Activated CD8-positive, alpha-beta T cell treated with anti-CD3 and anti-CD28 coated beads for 36 hours (primary cell): Measurements from ENCODE around the gene VTI1B. TPM values are rescaled to one million over a fixed set of nuclear protein-coding genes. Genes with fewer than 3 reads are reported as not detected.

ENCODE experiments used
- ATAC-seq: fragments of 200-7000 bp; cut with Tn5 transposase; one replicate; pipeline ENCODE4 v1.10.0; 2021; ENCODE audit warnings: mild to moderate bottlenecking, moderate library complexity
- CTCF ChIA-PET: fragments of 350-600 bp; sonication (Branson Sonifier 250); formaldehyde crosslinking; loops from one replicate; lab custom pipeline; 2021; ENCODE audit warnings: antibody characterized with exemption; lab: Charles Lee
- POLR2A ChIA-PET: fragments of 350-600 bp; sonication (Branson Sonifier 250); formaldehyde crosslinking; loops from one replicate; lab custom pipeline; 2021; ENCODE audit warnings: antibody characterized with exemption; lab: Charles Lee
- DNase-seq: peaks from one replicate; pipeline ENCODE4 v3.0.0-alpha.2; 2020
- H3K27ac Mint-ChIP-seq: one replicate; pipeline ENCODE4 v1.8.0; 2021; ENCODE audit warnings: mild to moderate bottlenecking, mixed read lengths
- H3K27me3 Mint-ChIP-seq: one replicate; pipeline ENCODE4 v1.8.0; 2021; ENCODE audit warnings: mixed read lengths
- H3K36me3 Mint-ChIP-seq: one replicate; pipeline ENCODE4 v1.8.0; 2021; ENCODE audit warnings: low read depth, mixed read lengths
- H3K4me1 Mint-ChIP-seq: one replicate; pipeline ENCODE4 v1.8.0; 2021; ENCODE audit warnings: low read depth, mixed read lengths
- H3K4me3 Mint-ChIP-seq: one replicate; pipeline ENCODE4 v1.8.0; 2021; ENCODE audit warnings: mild to moderate bottlenecking, moderate library complexity, mixed read lengths
- H3K9me3 Mint-ChIP-seq: one replicate; pipeline ENCODE4 v1.8.0; 2021; ENCODE audit warnings: mixed read lengths
- intact Hi-C: fragments of 100-400 bp; cut with micrococcal nuclease; formaldehyde crosslinking; loops from one replicate; pipeline ENCODE4 v1.10.0; 2022
- total RNA-seq, 2 experiments: library from RNA; stranded (reverse); gene quantifications; one replicate each; pipeline ENCODE4 v1.2.3, GENCODE V29; 2021
- TF ChIP-seq, protein P1 (sequence below): fragments of 200-600 bp; IDR thresholded peaks from one replicate; pipeline ENCODE4 v1.8.0; 2022; ENCODE audit warnings: antibody characterized with exemption, mild to moderate bottlenecking

VTI1B gene
- total RNA-seq, 2 experiments from 2014 or later, result 57.3 to 59.7 TPM

DNA sequence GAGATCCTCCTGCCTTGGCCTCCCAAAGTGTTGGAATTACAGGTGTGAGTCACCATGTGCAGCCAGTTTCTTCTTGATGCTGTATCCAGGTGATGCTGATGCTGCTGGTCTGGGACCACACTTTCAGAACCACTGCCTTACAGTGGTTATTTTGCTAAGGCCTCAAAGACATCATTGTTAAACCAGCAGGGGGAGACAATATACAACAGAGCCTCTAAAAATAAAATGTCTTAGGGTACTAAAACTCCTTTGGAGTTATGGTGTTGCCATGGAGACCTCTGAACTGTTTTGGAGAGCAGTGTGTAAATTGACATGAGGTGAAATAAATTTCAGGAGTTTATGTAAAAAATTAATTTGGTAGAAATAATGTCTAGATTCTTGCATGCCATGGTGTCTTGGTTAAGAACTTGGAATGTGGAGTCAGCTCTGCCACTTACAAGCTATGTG, 55.8 kb downstream of the VTI1B start:
- peak; percentile 46 for ATAC-seq
- TF ChIP-seq, protein P1, sequence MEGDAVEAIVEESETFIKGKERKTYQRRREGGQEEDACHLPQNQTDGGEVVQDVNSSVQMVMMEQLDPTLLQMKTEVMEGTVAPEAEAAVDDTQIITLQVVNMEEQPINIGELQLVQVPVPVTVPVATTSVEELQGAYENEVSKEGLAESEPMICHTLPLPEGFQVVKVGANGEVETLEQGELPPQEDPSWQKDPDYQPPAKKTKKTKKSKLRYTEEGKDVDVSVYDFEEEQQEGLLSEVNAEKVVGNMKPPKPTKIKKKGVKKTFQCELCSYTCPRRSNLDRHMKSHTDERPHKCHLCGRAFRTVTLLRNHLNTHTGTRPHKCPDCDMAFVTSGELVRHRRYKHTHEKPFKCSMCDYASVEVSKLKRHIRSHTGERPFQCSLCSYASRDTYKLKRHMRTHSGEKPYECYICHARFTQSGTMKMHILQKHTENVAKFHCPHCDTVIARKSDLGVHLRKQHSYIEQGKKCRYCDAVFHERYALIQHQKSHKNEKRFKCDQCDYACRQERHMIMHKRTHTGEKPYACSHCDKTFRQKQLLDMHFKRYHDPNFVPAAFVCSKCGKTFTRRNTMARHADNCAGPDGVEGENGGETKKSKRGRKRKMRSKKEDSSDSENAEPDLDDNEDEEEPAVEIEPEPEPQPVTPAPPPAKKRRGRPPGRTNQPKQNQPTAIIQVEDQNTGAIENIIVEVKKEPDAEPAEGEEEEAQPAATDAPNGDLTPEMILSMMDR, result peak; percentile 74
- H3K9me3 Mint-ChIP-seq, result no peaks in the 10 kb centered on the region
- intact Hi-C loops, result loop anchor here (2.0 kb wide), 2 partner anchors 48 to 86 kb away; no protein-coding TSS in a partner anchor
- H3K27ac Mint-ChIP-seq, result peak overlapping the region; percentile 78
- POLR2A ChIA-PET, result interaction anchor here (0.7 kb wide), 1 partner anchor 83 kb away, joined by 3 read pairs; no protein-coding TSS in a partner anchor
- H3K36me3 Mint-ChIP-seq, result no peaks in the 10 kb centered on the region
- H3K4me1 Mint-ChIP-seq, result peaks cover 27% of the 10 kb centered on the region
- H3K27me3 Mint-ChIP-seq, result peaks cover 12% of the 10 kb centered on the region
- peak; percentile 34 for DNase-seq
- CTCF ChIA-PET, result interaction anchor here (0.6 to 3.3 kb wide), 44 partner anchors 9 to 328 kb away, joined by 3 to 119 read pairs (median 5); partner anchors contain the start of genes PIGH, PLEKHH1, RDH11 and RDH12
- H3K4me3 Mint-ChIP-seq, result peak overlapping the region; percentile 83

DNA sequence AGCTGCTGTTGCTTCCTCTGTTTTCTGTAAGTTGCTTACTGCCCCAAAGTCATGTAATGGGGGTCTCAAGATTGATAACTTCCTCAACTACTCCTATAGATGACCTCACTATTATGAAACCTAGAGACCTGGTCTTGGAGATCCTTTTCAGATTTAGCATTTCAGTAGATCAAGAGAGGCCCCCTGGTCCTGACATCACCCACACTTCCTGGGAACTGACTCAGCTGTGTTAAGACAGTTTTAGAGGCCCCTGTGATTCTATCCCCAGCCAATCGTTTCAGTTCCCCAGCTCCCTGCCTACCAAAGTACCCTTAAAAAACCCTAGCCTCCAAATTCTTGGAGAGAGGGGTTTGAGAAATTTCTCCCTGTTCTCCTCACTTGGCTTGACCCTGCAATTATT, 63.9 kb downstream of the VTI1B start:
- H3K36me3 Mint-ChIP-seq, result no peaks in the 10 kb centered on the region
- ATAC-seq, result peak; percentile 98
- intact Hi-C loops, result no loop called here

DNA sequence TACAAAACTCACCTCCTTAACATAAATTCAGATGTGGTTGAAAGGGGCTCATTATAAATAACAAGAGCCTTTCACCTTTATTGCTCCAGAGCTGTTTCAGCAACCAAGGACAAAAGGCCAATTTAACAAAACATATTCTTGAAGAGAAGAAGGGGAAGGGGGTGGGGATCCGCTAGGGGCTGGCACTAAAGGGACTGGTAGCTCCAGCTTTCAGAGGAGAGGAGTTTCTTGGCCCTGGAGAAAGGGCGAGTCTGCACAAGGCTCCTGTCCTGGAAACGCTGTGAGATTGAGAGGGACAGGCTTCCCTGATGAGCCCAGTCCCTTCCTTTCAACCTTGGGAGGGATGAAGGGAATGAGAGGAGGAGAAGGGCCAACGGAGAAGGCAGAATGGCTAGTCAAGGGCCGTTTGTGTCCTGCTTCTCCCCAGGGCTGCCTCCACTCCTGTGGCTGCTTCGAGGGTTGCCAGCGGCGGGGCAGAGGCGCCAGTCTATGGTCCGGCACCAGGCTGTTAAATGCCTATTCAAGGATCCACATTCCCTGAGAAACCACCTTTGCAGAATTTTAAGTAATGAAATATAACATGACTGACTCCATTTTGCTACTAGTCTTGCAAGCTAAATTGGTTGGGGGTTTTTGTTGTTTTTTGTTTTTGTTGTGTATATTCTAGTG, 64.7 kb downstream of the VTI1B start:
- intact Hi-C loops, result no loop called here
- H3K27ac Mint-ChIP-seq, result no peak overlapping the region
- H3K9me3 Mint-ChIP-seq, result no peaks in the 10 kb centered on the region
- H3K27me3 Mint-ChIP-seq, result peaks cover 3% of the 10 kb centered on the region
- H3K4me1 Mint-ChIP-seq, result peaks cover 9% of the 10 kb centered on the region
- no peak overlapping the region for H3K4me3 Mint-ChIP-seq
- DNase-seq (no peak), ATAC-seq (no peak)
- TF ChIP-seq, protein P1, result no peak
- POLR2A ChIA-PET, result interaction anchor here (1.0 kb wide), 1 partner anchor 25 kb away, joined by 3 read pairs; no protein-coding TSS in a partner anchor
- CTCF ChIA-PET, result interaction anchor here (0.9 to 3.3 kb wide), 5 partner anchors 9 to 94 kb away, joined by 3 to 14 read pairs (median 6); partner anchors contain the start of gene ARG2
- H3K36me3 Mint-ChIP-seq, result no peaks in the 10 kb centered on the region

More for the DNA sequence above, 63.9 kb downstream of the VTI1B start:
- TF ChIP-seq, protein P1, result no peak
- H3K4me3 Mint-ChIP-seq, result no peak overlapping the region
- CTCF ChIA-PET, result interaction anchor here (0.9 to 3.3 kb wide), 5 partner anchors 9 to 94 kb away, joined by 3 to 14 read pairs (median 6); partner anchors contain the start of gene ARG2
- POLR2A ChIA-PET, result interaction anchor here (1.0 kb wide), 1 partner anchor 26 kb away, joined by 3 read pairs; no protein-coding TSS in a partner anchor
- peak; percentile 54 for DNase-seq
- H3K27ac Mint-ChIP-seq, result no peak overlapping the region
- peaks cover 3% of the 10 kb centered on the region for H3K27me3 Mint-ChIP-seq
- H3K9me3 Mint-ChIP-seq, result no peaks in the 10 kb centered on the region
- H3K4me1 Mint-ChIP-seq, result peaks cover 9% of the 10 kb centered on the region

DNA sequence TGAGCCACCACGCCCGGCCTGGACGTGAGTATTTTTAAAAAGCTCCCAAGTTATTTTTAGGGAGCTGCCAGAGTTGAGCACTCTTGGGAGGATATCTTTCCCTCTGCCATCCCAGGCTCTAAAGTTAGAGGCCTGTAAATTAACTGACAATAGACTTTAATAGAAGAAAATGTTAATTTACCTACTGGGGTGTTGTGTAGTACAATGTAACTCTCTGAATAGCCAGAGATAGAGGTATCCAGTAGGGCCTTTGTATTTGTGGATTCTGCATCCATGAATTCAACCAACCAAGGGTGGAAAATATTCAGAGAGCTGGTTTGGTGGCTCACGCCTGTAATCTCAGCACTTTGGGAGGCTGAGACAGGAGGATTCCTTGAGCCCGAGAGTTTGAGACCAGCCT, 66.8 kb downstream of the VTI1B start:
- peaks cover 9% of the 10 kb centered on the region for H3K4me1 Mint-ChIP-seq
- no peaks in the 10 kb centered on the region for H3K9me3 Mint-ChIP-seq
- H3K27ac Mint-ChIP-seq, result no peak overlapping the region
- no peak overlapping the region for H3K4me3 Mint-ChIP-seq
- intact Hi-C loops, result no loop called here
- H3K27me3 Mint-ChIP-seq, result peaks cover 3% of the 10 kb centered on the region
- no peaks in the 10 kb centered on the region for H3K36me3 Mint-ChIP-seq
- TF ChIP-seq, protein P1, result no peak
- DNase-seq, result no peak
- ChIA-PET POLR2A (no interaction called here), CTCF (no interaction called here)
- ATAC-seq, result no peak
